Mucosa of descending colon (tissue), 3 donors: Measurements from ENCODE around the gene RNF113B. TPM values are rescaled to one million over a fixed set of nuclear protein-coding genes. Genes with fewer than 3 reads are reported as not detected.

Source experiments
- ATAC-seq: fragments of 200-7000 bp; cut with Tn5 transposase; one replicate; pipeline ENCODE4 v1.9.1; 2020; ENCODE audit warnings: mild to moderate bottlenecking, moderate library complexity
- DNase-seq, 3 donors: peaks; one replicate each; pipeline ENCODE4 v3.0.0-alpha.2; 2020
- H3K36me3 ChIP-seq: fragments of 200-600 bp; one replicate; pipeline ENCODE4 v1.8.0; 2021; ENCODE audit warnings: low read depth, mild to moderate bottlenecking
- H3K4me1 ChIP-seq: fragments of 200-600 bp; one replicate; pipeline ENCODE4 v1.8.0; 2021; ENCODE audit warnings: low read depth, mild to moderate bottlenecking
- H3K4me3 ChIP-seq: fragments of 200-600 bp; one replicate; pipeline ENCODE4 v1.8.0; 2021; ENCODE audit warnings: mild to moderate bottlenecking
- H3K9me3 ChIP-seq: fragments of 200-600 bp; one replicate; pipeline ENCODE4 v1.8.0; 2021; ENCODE audit warnings: mild to moderate bottlenecking
- intact Hi-C, 2 donors: fragments of 100-400 bp; cut with DNase I in 1 of 2; cut with micrococcal nuclease in 1 of 2; formaldehyde crosslinking; loops; one replicate each; pipeline versions ENCODE4 v1.11.0 to v1.11.1; 2022; cut with DNase I, micrococcal nuclease
- total RNA-seq, 3 donors: library from RNA; stranded (reverse); fragmentation: NEBNext Ultra II Directional in 2 of 3; extraction: Animal tissue kit (Norgen Biotek cat#: 25700) in 2 of 3; gene quantifications; one replicate each; pipeline versions ENCODE4 v1.2.1 to v1.2.4, GENCODE V29; 2021 to 2023
- TF ChIP-seq, protein P1 (sequence below): fragments of 200-600 bp; IDR thresholded peaks from one replicate; pipeline ENCODE4 v1.8.0; 2022; ENCODE audit warnings: antibody characterized with exemption, mild to moderate bottlenecking
- donor health status: DM: no; HTN: no; CAD: no; lungs with moderate emphysema.
- donor health status: DM: no; HTN: no; CAD: no.
- donor health status: DM: no; HTN: yes; CAD: no.

Gene RNF113B
- total RNA-seq, 3 donors from 2014 or later = not detected

DNA sequence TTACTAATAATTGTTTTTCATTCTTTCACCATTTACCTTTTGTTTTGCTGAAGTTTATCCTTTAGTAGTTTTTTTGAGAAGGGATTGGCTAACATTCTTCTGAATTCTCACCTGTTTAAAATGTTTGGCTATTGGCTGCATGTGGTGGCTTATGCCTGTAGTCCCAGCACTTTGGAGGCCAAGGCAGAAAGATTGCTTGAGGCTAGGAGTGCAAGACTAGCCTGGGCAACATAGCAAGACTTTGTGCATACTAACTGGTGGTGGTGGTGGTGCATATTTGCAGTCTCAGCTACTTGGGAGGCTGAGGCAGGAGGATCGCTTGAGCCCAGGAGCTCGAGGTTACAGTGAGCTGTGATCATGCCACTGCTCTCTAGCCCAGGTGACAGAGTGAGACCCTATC lies 27.5 kb upstream of the RNF113B start:
- TF ChIP-seq, protein P1, sequence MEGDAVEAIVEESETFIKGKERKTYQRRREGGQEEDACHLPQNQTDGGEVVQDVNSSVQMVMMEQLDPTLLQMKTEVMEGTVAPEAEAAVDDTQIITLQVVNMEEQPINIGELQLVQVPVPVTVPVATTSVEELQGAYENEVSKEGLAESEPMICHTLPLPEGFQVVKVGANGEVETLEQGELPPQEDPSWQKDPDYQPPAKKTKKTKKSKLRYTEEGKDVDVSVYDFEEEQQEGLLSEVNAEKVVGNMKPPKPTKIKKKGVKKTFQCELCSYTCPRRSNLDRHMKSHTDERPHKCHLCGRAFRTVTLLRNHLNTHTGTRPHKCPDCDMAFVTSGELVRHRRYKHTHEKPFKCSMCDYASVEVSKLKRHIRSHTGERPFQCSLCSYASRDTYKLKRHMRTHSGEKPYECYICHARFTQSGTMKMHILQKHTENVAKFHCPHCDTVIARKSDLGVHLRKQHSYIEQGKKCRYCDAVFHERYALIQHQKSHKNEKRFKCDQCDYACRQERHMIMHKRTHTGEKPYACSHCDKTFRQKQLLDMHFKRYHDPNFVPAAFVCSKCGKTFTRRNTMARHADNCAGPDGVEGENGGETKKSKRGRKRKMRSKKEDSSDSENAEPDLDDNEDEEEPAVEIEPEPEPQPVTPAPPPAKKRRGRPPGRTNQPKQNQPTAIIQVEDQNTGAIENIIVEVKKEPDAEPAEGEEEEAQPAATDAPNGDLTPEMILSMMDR = no peak

DNA sequence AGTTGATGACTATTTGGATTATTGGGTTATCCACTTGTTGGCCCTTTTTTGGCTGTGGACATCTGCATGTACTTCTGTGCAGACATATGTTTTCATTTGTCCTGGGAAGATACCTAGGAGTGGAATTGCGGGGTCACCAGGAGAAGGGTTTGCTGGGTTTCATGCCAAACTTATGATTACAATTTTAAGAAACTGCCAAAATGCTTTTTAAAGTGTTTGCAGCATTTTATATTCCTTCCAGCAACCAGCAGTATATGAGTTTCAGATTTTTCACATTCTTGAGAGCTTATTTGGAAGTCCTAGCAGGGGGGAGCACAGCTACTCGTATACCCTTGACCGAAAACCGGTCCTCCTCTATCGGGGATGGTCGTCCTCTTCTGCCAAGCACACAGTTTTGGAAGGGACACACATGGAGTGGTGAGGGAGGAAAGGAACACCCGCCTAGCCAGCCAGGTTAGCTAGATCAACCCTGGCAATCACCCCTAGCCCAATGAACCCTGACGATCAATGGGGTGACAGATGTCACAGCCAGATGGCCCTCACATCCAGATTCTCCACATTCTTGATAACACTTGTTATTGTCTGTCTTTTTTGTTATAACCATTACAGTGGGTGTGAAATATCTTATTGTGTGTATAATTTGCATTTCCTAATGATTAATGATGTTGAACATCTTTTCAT lies 26.7 kb upstream of the RNF113B start:
- intact Hi-C loops = no loop called here
- TF ChIP-seq, protein P1 = no peak
- Histone ChIP-seq H3K4me3 (no peak overlapping the region), H3K9me3 (peaks cover 8% of the 10 kb centered on the region), H3K4me1 (peaks cover 15% of the 10 kb centered on the region), H3K36me3 (no peaks in the 10 kb centered on the region)
- no peak for ATAC-seq
- no peak for DNase-seq

More for the DNA sequence above, 27.5 kb upstream of the RNF113B start:
- intact Hi-C loops = no loop called here
- ATAC-seq (no peak), DNase-seq (no peak)
- Histone ChIP-seq H3K9me3 (peaks cover 8% of the 10 kb centered on the region), H3K4me1 (peaks cover 15% of the 10 kb centered on the region), H3K4me3 (no peak overlapping the region), H3K36me3 (no peaks in the 10 kb centered on the region)

DNA sequence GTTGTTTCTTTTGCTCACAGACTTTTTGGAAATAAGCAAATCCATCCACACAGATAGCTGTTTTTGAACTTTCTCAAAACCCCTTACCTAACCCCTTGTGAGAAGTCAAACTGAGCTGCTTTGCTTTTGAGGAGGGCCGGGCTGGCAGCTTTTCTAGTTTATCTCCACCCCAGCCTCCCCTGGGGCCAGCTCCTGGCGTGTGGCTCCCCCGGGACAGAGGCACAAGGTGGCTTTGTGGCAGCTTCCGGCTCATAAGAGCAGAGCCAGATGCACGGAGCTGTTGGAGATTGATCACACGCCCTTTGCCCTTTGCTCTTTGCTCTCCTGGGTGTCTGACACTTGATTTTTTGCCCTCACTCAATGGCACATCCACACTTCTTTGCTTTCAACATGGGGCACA lies 24.9 kb upstream of the RNF113B start:
- H3K4me1 ChIP-seq = peaks cover 9% of the 10 kb centered on the region
- intact Hi-C loops = no loop called here
- DNase-seq = peak in 2 of 3 donors; percentile 53 to 62
- ATAC-seq = peak; percentile 81
- H3K4me3 ChIP-seq = no peak overlapping the region
- H3K36me3 ChIP-seq = no peaks in the 10 kb centered on the region
- TF ChIP-seq, protein P1 = no peak
- H3K9me3 ChIP-seq = peaks cover 8% of the 10 kb centered on the region

DNA sequence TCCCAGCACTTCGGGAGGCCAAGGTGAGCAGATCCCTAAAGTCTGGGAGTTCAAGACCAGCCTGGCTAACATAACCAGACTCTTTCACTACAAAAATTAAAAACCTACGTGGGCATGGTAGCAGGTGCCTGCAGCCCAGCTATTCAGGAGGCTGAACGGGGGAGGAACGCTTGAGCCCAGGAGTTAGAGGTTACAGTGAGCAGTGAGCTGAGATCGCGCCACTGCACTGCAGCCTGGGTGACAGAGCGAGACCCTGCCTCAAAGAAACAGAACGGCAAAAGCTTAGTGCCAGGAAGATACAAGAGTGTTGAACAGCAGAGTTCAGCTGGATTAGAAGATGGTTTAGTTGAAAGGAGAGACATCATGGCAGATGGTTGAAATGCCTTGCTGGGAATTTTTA lies 24.1 kb upstream of the RNF113B start:
- Histone ChIP-seq H3K4me3 (no peak overlapping the region), H3K4me1 (peaks cover 4% of the 10 kb centered on the region), H3K9me3 (peaks cover 8% of the 10 kb centered on the region), H3K36me3 (no peaks in the 10 kb centered on the region)
- ATAC-seq (no peak), DNase-seq (no peak)
- intact Hi-C loops = no loop called here
- TF ChIP-seq, protein P1 = no peak

DNA sequence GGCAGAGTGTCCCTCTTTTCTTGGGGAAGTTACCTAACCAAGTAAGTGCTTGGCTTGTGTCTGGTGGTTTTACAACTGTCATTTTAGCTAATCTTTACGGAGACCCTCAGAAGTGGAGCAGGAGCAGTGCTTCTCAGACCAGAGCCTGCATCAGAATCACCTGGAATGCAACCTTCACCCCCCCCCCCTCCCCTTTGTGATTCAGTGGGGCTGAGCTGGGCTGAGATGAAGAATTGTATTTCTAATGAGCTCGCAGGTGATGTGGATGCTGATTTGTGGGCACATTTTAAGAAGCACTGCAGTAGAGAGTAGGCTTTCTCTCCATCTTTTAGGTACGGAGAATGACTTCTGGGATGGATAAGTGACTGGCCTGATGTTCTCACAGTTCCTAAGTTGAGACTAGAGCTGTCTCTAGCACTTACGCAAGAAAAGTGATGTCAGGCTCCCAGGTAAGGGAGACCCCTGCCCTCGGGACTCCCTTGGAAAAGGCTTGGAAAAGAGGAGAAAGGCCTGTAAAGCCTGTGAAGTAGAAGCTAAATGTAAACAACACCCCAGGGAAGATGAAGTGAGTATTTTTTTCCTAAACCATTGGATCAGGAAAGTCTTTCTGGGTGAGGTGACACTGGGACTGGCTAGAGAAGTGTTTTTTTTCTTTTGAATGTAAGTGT lies 23.3 kb upstream of the RNF113B start:
- Histone ChIP-seq H3K4me3 (no peak overlapping the region), H3K36me3 (no peaks in the 10 kb centered on the region), H3K4me1 (peaks cover 4% of the 10 kb centered on the region), H3K9me3 (peaks cover 2% of the 10 kb centered on the region)
- TF ChIP-seq, protein P1 = no peak
- intact Hi-C loops = no loop called here
- no peak for ATAC-seq
- DNase-seq = no peak
